ENCODE data around the gene PTPRE.

PTPRE gene

DNA sequence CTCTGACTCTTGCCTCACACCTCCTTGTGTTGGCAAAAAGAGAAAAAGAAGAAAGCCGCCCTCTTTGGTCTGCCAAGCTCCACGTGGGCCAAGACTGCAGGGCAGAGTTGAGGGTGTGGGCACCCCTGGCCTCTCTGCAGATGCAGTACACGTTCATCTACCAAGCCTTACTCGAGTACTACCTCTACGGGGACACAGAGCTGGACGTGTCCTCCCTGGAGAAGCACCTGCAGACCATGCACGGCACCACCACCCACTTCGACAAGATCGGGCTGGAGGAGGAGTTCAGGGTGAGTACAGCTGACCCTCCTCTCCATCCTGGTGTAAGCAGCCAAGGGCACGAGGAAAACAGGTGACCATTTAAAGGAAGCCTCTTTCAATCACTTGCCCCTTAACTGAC lies 163.3 kb downstream of the PTPRE start:
- H3K27me3 ChIP-seq (ENCODE audit: control insufficient read depth, low read length) = no peaks in the 10 kb centered on the region
- H3K36me3 ChIP-seq (ENCODE audit: control insufficient read depth, low read length) = peaks cover 58% of the 10 kb centered on the region
- H3K4me2 ChIP-seq (ENCODE audit: low read length) = no peak overlapping the region
- H3K27ac ChIP-seq (ENCODE audit: low read depth, low read length) = no peak overlapping the region
- no peak overlapping the region for H3K4me3 ChIP-seq (ENCODE audit: low read length)
- no peaks in the 10 kb centered on the region for H3F3A ChIP-seq (ENCODE audit: control insufficient read depth, insufficient read depth)
- H4K20me1 ChIP-seq (ENCODE audit: control insufficient read depth, insufficient read depth, low read depth, low read length) = no peaks in the 10 kb centered on the region
- no peaks in the 10 kb centered on the region for H3K9me2 ChIP-seq (replicated peaks; ENCODE audit: control insufficient read depth, low read length)
- no peaks in the 10 kb centered on the region for H3K9me3 ChIP-seq (ENCODE audit: control insufficient read depth, insufficient read depth, low read length)
- H3K4me1 ChIP-seq (ENCODE audit: control insufficient read depth, low read length) = peaks cover 12% of the 10 kb centered on the region
- no peaks in the 10 kb centered on the region for H3K79me2 ChIP-seq (ENCODE audit: control insufficient read depth, low read length)
- TF ChIP-seq, protein P1, sequence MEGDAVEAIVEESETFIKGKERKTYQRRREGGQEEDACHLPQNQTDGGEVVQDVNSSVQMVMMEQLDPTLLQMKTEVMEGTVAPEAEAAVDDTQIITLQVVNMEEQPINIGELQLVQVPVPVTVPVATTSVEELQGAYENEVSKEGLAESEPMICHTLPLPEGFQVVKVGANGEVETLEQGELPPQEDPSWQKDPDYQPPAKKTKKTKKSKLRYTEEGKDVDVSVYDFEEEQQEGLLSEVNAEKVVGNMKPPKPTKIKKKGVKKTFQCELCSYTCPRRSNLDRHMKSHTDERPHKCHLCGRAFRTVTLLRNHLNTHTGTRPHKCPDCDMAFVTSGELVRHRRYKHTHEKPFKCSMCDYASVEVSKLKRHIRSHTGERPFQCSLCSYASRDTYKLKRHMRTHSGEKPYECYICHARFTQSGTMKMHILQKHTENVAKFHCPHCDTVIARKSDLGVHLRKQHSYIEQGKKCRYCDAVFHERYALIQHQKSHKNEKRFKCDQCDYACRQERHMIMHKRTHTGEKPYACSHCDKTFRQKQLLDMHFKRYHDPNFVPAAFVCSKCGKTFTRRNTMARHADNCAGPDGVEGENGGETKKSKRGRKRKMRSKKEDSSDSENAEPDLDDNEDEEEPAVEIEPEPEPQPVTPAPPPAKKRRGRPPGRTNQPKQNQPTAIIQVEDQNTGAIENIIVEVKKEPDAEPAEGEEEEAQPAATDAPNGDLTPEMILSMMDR (IDR thresholded peaks at IDR 0.05; ENCODE audit: low read depth, low read length, poor library complexity, severe bottlenecking) = no peak
- TF ChIP-seq EZH2phosphoT487 (IDR thresholded peaks at IDR 0.05; ENCODE audit: borderline replicate concordance, low read length) = no peak

GRCh38 chr10:128070721-128071416 lies 164.0 kb downstream of the PTPRE start:
- Histone ChIP-seq H3K4me2 (ENCODE audit: low read length) (no peak overlapping the region), H3K27ac (ENCODE audit: low read depth, low read length) (no peak overlapping the region), H3K4me3 (ENCODE audit: low read length) (no peak overlapping the region), H3K27me3 (ENCODE audit: control insufficient read depth, low read length) (no peaks in the 10 kb centered on the region), H4K20me1 (ENCODE audit: control insufficient read depth, insufficient read depth, low read depth, low read length) (no peaks in the 10 kb centered on the region), H3K4me1 (ENCODE audit: control insufficient read depth, low read length) (peaks cover 9% of the 10 kb centered on the region), H3F3A (ENCODE audit: control insufficient read depth, insufficient read depth) (no peaks in the 10 kb centered on the region), H3K79me2 (ENCODE audit: control insufficient read depth, low read length) (no peaks in the 10 kb centered on the region), H3K9me3 (ENCODE audit: control insufficient read depth, insufficient read depth, low read length) (no peaks in the 10 kb centered on the region), H3K36me3 (ENCODE audit: control insufficient read depth, low read length) (peaks cover 51% of the 10 kb centered on the region), H3K9me2 (replicated peaks; ENCODE audit: control insufficient read depth, low read length) (no peaks in the 10 kb centered on the region)
- no peak for TF ChIP-seq EZH2phosphoT487 (IDR thresholded peaks at IDR 0.05; ENCODE audit: borderline replicate concordance, low read length)
- TF ChIP-seq, protein P1 (IDR thresholded peaks at IDR 0.05; ENCODE audit: low read depth, low read length, poor library complexity, severe bottlenecking) = no peak

- H3K27ac ChIP-seq (ENCODE audit: low read depth, low read length) = no peak overlapping the region
- H3K36me3 ChIP-seq (ENCODE audit: control insufficient read depth, low read length) = peaks cover 46% of the 10 kb centered on the region
- H3K4me2 ChIP-seq (ENCODE audit: low read length) = no peak overlapping the region
- H4K20me1 ChIP-seq (ENCODE audit: control insufficient read depth, insufficient read depth, low read depth, low read length) = no peaks in the 10 kb centered on the region
- H3K4me3 ChIP-seq (ENCODE audit: low read length) = no peak overlapping the region
- TF ChIP-seq EZH2phosphoT487 (IDR thresholded peaks at IDR 0.05; ENCODE audit: borderline replicate concordance, low read length) = no peak
- TF ChIP-seq, protein P1 (IDR thresholded peaks at IDR 0.05; ENCODE audit: low read depth, low read length, poor library complexity, severe bottlenecking) = no peak
- H3K79me2 ChIP-seq (ENCODE audit: control insufficient read depth, low read length) = no peaks in the 10 kb centered on the region
- H3K27me3 ChIP-seq (ENCODE audit: control insufficient read depth, low read length) = no peaks in the 10 kb centered on the region
- no peaks in the 10 kb centered on the region for H3K9me2 ChIP-seq (replicated peaks; ENCODE audit: control insufficient read depth, low read length)
- H3F3A ChIP-seq (ENCODE audit: control insufficient read depth, insufficient read depth) = no peaks in the 10 kb centered on the region
- no peaks in the 10 kb centered on the region for H3K9me3 ChIP-seq (ENCODE audit: control insufficient read depth, insufficient read depth, low read length)
- peaks cover 9% of the 10 kb centered on the region for H3K4me1 ChIP-seq (ENCODE audit: control insufficient read depth, low read length)
Measured at GRCh38 chr10:128071417-128071782, 164.5 kb downstream of the PTPRE start.
